ENCODE results near the gene STMP1. TPM values are rescaled to one million over a fixed set of nuclear protein-coding genes. Genes with fewer than 3 reads are reported as not detected.

STMP1 gene
- total and polyA plus RNA-seq, 2 experiments from 2014 or later = 23.0 to 78.4 TPM

GRCh38 chr7:135709508-135709907 is 47.2 kb downstream of the STMP1 start (continued):
- TF ChIP-seq EZH2phosphoT487 (IDR thresholded peaks at IDR 0.05; ENCODE audit: unreplicated experiment) = no peak
- no peak for TF ChIP-seq JUNB (IDR thresholded peaks at IDR 0.05; ENCODE audit: unreplicated experiment)
- TF ChIP-seq, protein P1, sequence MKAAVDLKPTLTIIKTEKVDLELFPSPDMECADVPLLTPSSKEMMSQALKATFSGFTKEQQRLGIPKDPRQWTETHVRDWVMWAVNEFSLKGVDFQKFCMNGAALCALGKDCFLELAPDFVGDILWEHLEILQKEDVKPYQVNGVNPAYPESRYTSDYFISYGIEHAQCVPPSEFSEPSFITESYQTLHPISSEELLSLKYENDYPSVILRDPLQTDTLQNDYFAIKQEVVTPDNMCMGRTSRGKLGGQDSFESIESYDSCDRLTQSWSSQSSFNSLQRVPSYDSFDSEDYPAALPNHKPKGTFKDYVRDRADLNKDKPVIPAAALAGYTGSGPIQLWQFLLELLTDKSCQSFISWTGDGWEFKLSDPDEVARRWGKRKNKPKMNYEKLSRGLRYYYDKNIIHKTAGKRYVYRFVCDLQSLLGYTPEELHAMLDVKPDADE (IDR thresholded peaks at IDR 0.05) = no peak
- no peak for TF ChIP-seq STAT1 (IDR thresholded peaks at IDR 0.05; ENCODE audit: unreplicated experiment)
- TF ChIP-seq CREB1 (CRISPR knock-in tag; IDR thresholded peaks at IDR 0.05; ENCODE audit: low read depth) = no peak
- TF ChIP-seq ZNF114 (CRISPR knock-in tag; IDR thresholded peaks at IDR 0.05) = no peak

GRCh38 chr7:135710417-135711138 is 48.3 kb downstream of the STMP1 start:
- Histone ChIP-seq H3K27me3 (ENCODE audit: insufficient read depth) (no peaks in the 10 kb centered on the region), H4K20me1 (replicated peaks; ENCODE audit: insufficient read depth) (no peaks in the 10 kb centered on the region), H3K27ac (ENCODE audit: low read depth) (no peak overlapping the region), H3K9me2 (ENCODE audit: insufficient read depth) (no peaks in the 10 kb centered on the region), H3K79me2 (replicated peaks; ENCODE audit: insufficient read depth) (no peaks in the 10 kb centered on the region), H3K4me3 (peak overlapping the region; percentile 46; the same call in 1 of the 2 replicates), H3K4me2 (peak overlapping the region; percentile 71), H3K4me1 (ENCODE audit: insufficient read depth) (peaks cover 13% of the 10 kb centered on the region), H3K36me3 (ENCODE audit: insufficient read depth) (no peaks in the 10 kb centered on the region), H2AFZ (peak overlapping the region; percentile 90), H3F3A (replicated peaks; ENCODE audit: low read depth) (0 out of 2 replicates have a peak, but pooled peaks cover 6% of the 10 kb centered on the region)
- no peaks in the 10 kb centered on the region for H3K36me3 Mint-ChIP-seq (ENCODE audit: low read depth)
- H3K4me1 Mint-ChIP-seq = peaks cover 12% of the 10 kb centered on the region
- H3K9me3 Mint-ChIP-seq = no peaks in the 10 kb centered on the region
- no peak overlapping the region for H3K4me3 Mint-ChIP-seq
- TF ChIP-seq, protein P1 (IDR thresholded peaks at IDR 0.05) = no peak
- TF ChIP-seq ZNF331 (CRISPR knock-in tag; IDR thresholded peaks at IDR 0.05; ENCODE audit: low read depth) (no peak), ZNF462 (CRISPR knock-in tag; IDR thresholded peaks at IDR 0.05) (no peak)
- TF ChIP-seq, protein P2, sequence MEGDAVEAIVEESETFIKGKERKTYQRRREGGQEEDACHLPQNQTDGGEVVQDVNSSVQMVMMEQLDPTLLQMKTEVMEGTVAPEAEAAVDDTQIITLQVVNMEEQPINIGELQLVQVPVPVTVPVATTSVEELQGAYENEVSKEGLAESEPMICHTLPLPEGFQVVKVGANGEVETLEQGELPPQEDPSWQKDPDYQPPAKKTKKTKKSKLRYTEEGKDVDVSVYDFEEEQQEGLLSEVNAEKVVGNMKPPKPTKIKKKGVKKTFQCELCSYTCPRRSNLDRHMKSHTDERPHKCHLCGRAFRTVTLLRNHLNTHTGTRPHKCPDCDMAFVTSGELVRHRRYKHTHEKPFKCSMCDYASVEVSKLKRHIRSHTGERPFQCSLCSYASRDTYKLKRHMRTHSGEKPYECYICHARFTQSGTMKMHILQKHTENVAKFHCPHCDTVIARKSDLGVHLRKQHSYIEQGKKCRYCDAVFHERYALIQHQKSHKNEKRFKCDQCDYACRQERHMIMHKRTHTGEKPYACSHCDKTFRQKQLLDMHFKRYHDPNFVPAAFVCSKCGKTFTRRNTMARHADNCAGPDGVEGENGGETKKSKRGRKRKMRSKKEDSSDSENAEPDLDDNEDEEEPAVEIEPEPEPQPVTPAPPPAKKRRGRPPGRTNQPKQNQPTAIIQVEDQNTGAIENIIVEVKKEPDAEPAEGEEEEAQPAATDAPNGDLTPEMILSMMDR (conservative IDR thresholded peaks at IDR 0.05; ENCODE audit: low read depth in 2 of 2) = peak; percentile 47 to 53; a peak in 3 of 4 replicates
- ATAC-seq (peak; percentile 63), DNase-seq (ENCODE audit: low spot score) (peak; percentile 70)
- H3K27ac Mint-ChIP-seq = no peak overlapping the region
- peaks cover 3% of the 10 kb centered on the region for H3K27me3 Mint-ChIP-seq (ENCODE audit: insufficient read depth, low read depth, poor library complexity)
